ENCODE results near the gene CPEB1. TPM values are rescaled to one million over a fixed set of nuclear protein-coding genes. Genes with fewer than 3 reads are reported as not detected.
A peak's percentile ranks its signal among the peaks of the same experiment; 100 is the strongest.

Gene CPEB1
- 24.9 and 62.3 TPM in 2 replicates for total RNA-seq
- polyA plus RNA-seq = 8.4 and 16.1 TPM in 2 replicates
- polyA plus RNA-seq (2012) = 5.8 and 10.4 TPM in 2 replicates
- 18.7 and 28.0 TPM in 2 replicates for polyA minus RNA-seq (ENCODE audit: low replicate concordance)

- H3K9ac ChIP-seq (ENCODE audit: insufficient read depth, low read length) = no peak within 1 kb of the TSS
These were observed at the start of gene CPEB1 for GRCh38 chr15:82647045-82647834. Gene CPEB1, minus strand, starts transcription at chr15:82647363. Its CDS starts 18,904 bp downstream, at chr15:82628459.

DNA sequence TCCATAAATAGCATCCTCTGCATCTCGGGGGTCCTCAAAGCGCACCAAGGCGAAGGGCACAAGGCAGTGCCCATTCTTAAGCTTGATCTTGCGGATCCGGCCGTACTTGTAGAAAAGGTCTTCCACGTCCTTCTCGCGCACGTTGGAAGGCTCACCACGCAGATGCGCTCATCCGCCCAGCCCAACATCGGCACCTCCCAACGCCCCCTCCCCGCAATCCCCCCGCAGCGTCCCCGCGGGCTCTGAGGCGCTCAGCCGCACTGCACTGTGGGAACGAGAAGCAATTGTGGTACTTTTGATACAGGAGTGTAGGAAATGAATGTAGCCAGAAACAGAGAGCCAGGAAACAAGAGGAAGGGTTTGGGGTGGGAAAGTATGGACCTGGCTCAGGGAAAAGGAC is 45.0 kb upstream of the CPEB1 start:
- Histone ChIP-seq H3K4me1 (ENCODE audit: control insufficient read depth, extremely low read depth, insufficient read depth, low read length) (no peaks in the 10 kb centered on the region), H4K20me1 (ENCODE audit: control insufficient read depth, extremely low read depth, insufficient read depth, low read length) (no peaks in the 10 kb centered on the region), H3K4me2 (ENCODE audit: extremely low read depth, insufficient read depth, low read length) (no peak overlapping the region), H3K79me2 (ENCODE audit: control insufficient read depth, insufficient read depth, low read length) (no peaks in the 10 kb centered on the region), H3K36me3 (ENCODE audit: control insufficient read depth, insufficient read depth, low read length) (no peaks in the 10 kb centered on the region), H3K27me3 (ENCODE audit: control insufficient read depth, insufficient read depth, low read length) (no peaks in the 10 kb centered on the region), H2AFZ (ENCODE audit: low read length) (no peak overlapping the region), H3K4me3 (replicated peaks in 1 of 4; ENCODE audit: control extremely low read depth in 1 of 4, insufficient read depth in 1 of 4, low read depth in 3 of 4, low read length in 4 of 4) (no peak overlapping the region), H3K9ac (ENCODE audit: insufficient read depth, low read length) (no peak overlapping the region), H3K27ac (ENCODE audit: insufficient read depth, low read length) (no peak overlapping the region), H3K9me3 (ENCODE audit: control insufficient read depth, insufficient read depth, low read depth, low read length) (no peaks in the 10 kb centered on the region)
- DNase-seq (ENCODE audit: low read depth in 2 of 2) = no peak
- TF ChIP-seq, protein P1, sequence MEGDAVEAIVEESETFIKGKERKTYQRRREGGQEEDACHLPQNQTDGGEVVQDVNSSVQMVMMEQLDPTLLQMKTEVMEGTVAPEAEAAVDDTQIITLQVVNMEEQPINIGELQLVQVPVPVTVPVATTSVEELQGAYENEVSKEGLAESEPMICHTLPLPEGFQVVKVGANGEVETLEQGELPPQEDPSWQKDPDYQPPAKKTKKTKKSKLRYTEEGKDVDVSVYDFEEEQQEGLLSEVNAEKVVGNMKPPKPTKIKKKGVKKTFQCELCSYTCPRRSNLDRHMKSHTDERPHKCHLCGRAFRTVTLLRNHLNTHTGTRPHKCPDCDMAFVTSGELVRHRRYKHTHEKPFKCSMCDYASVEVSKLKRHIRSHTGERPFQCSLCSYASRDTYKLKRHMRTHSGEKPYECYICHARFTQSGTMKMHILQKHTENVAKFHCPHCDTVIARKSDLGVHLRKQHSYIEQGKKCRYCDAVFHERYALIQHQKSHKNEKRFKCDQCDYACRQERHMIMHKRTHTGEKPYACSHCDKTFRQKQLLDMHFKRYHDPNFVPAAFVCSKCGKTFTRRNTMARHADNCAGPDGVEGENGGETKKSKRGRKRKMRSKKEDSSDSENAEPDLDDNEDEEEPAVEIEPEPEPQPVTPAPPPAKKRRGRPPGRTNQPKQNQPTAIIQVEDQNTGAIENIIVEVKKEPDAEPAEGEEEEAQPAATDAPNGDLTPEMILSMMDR (conservative IDR thresholded peaks at IDR 0.05 in 1 of 2, IDR thresholded peaks at IDR 0.05 in 1 of 2; ENCODE audit: low read depth in 1 of 2, low read length in 2 of 2) = no peak
- TF ChIP-seq EZH2 (IDR thresholded peaks at IDR 0.05; ENCODE audit: low read length, missing control alignments) = no peak

More at GRCh38 chr15:82647045-82647834, at the start of gene CPEB1:
- Histone ChIP-seq H3K79me2 (ENCODE audit: control insufficient read depth, insufficient read depth, low read length) (no peaks in the 10 kb centered on the region), H3K27ac (ENCODE audit: insufficient read depth, low read length) (no peak within 1 kb of the TSS), H3K9me3 (ENCODE audit: control insufficient read depth, insufficient read depth, low read depth, low read length) (no peaks in the 10 kb centered on the region), H3K27me3 (ENCODE audit: control insufficient read depth, insufficient read depth, low read length) (peaks cover 16% of the 10 kb centered on the region), H4K20me1 (ENCODE audit: control insufficient read depth, extremely low read depth, insufficient read depth, low read length) (no peaks in the 10 kb centered on the region), H3K4me3 (replicated peaks in 1 of 4; ENCODE audit: control extremely low read depth in 1 of 4, insufficient read depth in 1 of 4, low read depth in 3 of 4, low read length in 4 of 4) (peak within 1 kb of the TSS; percentile 16 to 60 (median 30)), H3K36me3 (ENCODE audit: control insufficient read depth, insufficient read depth, low read length) (no peaks in the 10 kb centered on the region), H3K4me1 (ENCODE audit: control insufficient read depth, extremely low read depth, insufficient read depth, low read length) (no peaks in the 10 kb centered on the region), H3K4me2 (ENCODE audit: extremely low read depth, insufficient read depth, low read length) (peak within 1 kb of the TSS; percentile 70), H2AFZ (ENCODE audit: low read length) (peak within 1 kb of the TSS; percentile 46)
- DNase-seq (ENCODE audit: low read depth in 2 of 2) = peak; percentile 34 to 51
- TF ChIP-seq EZH2 (IDR thresholded peaks at IDR 0.05; ENCODE audit: low read length, missing control alignments) = no peak
- TF ChIP-seq, protein P1 (conservative IDR thresholded peaks at IDR 0.05 in 1 of 2, IDR thresholded peaks at IDR 0.05 in 1 of 2; ENCODE audit: low read depth in 1 of 2, low read length in 2 of 2) = peak in 1 of 2 donors; percentile 12

DNA sequence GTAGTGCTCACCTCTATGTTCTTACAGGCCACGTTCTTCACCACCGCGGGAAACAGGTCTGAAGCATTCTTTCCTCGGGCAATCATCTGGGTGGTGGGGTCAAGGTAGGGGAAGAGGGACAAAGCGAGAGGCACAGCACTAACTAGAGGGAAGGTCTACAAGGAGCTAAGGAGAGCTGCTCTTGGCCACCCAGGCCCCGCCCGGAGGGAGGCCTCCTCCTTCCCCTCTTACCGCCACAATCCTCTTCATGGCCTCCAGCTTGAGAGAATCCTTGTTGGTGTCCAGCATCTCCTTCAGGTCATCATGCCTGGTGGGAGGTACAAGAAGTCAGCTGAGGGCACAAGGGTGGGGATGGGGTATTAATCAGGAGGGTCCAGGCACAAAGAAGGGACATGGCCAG is 42.0 kb upstream of the CPEB1 start:
- Histone ChIP-seq H3K79me2 (ENCODE audit: control insufficient read depth, insufficient read depth, low read length) (no peaks in the 10 kb centered on the region), H3K4me3 (replicated peaks in 1 of 4; ENCODE audit: control extremely low read depth in 1 of 4, insufficient read depth in 1 of 4, low read depth in 3 of 4, low read length in 4 of 4) (no peak overlapping the region), H3K36me3 (ENCODE audit: control insufficient read depth, insufficient read depth, low read length) (no peaks in the 10 kb centered on the region), H3K4me2 (ENCODE audit: extremely low read depth, insufficient read depth, low read length) (no peak overlapping the region), H3K4me1 (ENCODE audit: control insufficient read depth, extremely low read depth, insufficient read depth, low read length) (no peaks in the 10 kb centered on the region), H4K20me1 (ENCODE audit: control insufficient read depth, extremely low read depth, insufficient read depth, low read length) (no peaks in the 10 kb centered on the region), H2AFZ (ENCODE audit: low read length) (no peak overlapping the region), H3K27ac (ENCODE audit: insufficient read depth, low read length) (no peak overlapping the region), H3K27me3 (ENCODE audit: control insufficient read depth, insufficient read depth, low read length) (no peaks in the 10 kb centered on the region), H3K9ac (ENCODE audit: insufficient read depth, low read length) (no peak overlapping the region), H3K9me3 (ENCODE audit: control insufficient read depth, insufficient read depth, low read depth, low read length) (no peaks in the 10 kb centered on the region)
- TF ChIP-seq, protein P1 (conservative IDR thresholded peaks at IDR 0.05 in 1 of 2, IDR thresholded peaks at IDR 0.05 in 1 of 2; ENCODE audit: low read depth in 1 of 2, low read length in 2 of 2) = no peak
- TF ChIP-seq EZH2 (IDR thresholded peaks at IDR 0.05; ENCODE audit: low read length, missing control alignments) = no peak
- no peak for DNase-seq (ENCODE audit: low read depth in 2 of 2)

Data from fibroblast of lung (primary cell).